Astrocyte (in vitro differentiated cells and primary cell): Measurements from ENCODE around the gene ZSCAN26. TPM values are rescaled to one million over a fixed set of nuclear protein-coding genes. Genes with fewer than 3 reads are reported as not detected.

Experiments
- DNase-seq: peaks from one replicate; pipeline ENCODE4 v3.0.0-alpha.2; 2010; ENCODE audit warnings: low read depth
- FAIRE-seq: peaks from 2 replicates; lab custom pipeline; 2011; peaks lifted over from hg19 to GRCh38; lab: Jason Lieb, UNC
- H2AFZ ChIP-seq: 2 replicates; pipeline ENCODE4 v1.6.0; 2012; ENCODE audit warnings: low read depth, low read length, inconsistent platforms
- H3K27ac ChIP-seq: 2 replicates; pipeline ENCODE4 v1.5.1; 2011; ENCODE audit warnings: low read depth, low read length, inconsistent platforms
- H3K27me3 ChIP-seq: 2 replicates; pipeline ENCODE4 v1.6.0; 2011; ENCODE audit warnings: low read length, inconsistent platforms; ENCODE audit not compliant: insufficient read depth
- H3K36me3 ChIP-seq: 2 replicates; pipeline ENCODE4 v1.5.1; 2011; ENCODE audit warnings: low read length, inconsistent platforms; ENCODE audit not compliant: insufficient read depth
- H3K4me1 ChIP-seq: 2 replicates; pipeline ENCODE4 v1.5.1; 2011; ENCODE audit warnings: low read length, inconsistent platforms; ENCODE audit not compliant: insufficient read depth
- H3K4me2 ChIP-seq: 2 replicates; pipeline ENCODE4 v1.6.0; 2012; ENCODE audit warnings: low read length, inconsistent platforms
- H3K4me3 ChIP-seq: 2 replicates; pipeline ENCODE4 v1.5.1; 2011; ENCODE audit warnings: low read depth, mild to moderate bottlenecking, low read length, inconsistent platforms; ENCODE audit not compliant: insufficient read depth
- H3K79me2 ChIP-seq: 2 replicates; pipeline ENCODE4 v1.6.0; 2012; ENCODE audit warnings: mild to moderate bottlenecking, low read length, inconsistent platforms; ENCODE audit not compliant: insufficient read depth
- H3K9ac ChIP-seq: 2 replicates; pipeline ENCODE4 v1.6.0; 2012; ENCODE audit warnings: mild to moderate bottlenecking, low read length, inconsistent platforms
- H3K9me3 ChIP-seq: 2 replicates; pipeline ENCODE4 v1.5.1; 2012; ENCODE audit warnings: low read depth, mild to moderate bottlenecking, low read length, inconsistent platforms; ENCODE audit not compliant: insufficient read depth
- H4K20me1 ChIP-seq: 2 replicates; pipeline ENCODE4 v1.6.0; 2012; ENCODE audit warnings: low read length, inconsistent platforms; ENCODE audit not compliant: insufficient read depth
- H3K27ac Mint-ChIP-seq: one replicate; pipeline ENCODE4 v1.8.0; 2021; ENCODE audit warnings: mild to moderate bottlenecking, mixed read lengths; ENCODE audit not compliant: unreplicated experiment
- H3K27me3 Mint-ChIP-seq: one replicate; pipeline ENCODE4 v1.8.0; 2021; ENCODE audit warnings: low read depth, mixed read lengths; ENCODE audit not compliant: unreplicated experiment
- H3K36me3 Mint-ChIP-seq: one replicate; pipeline ENCODE4 v1.8.0; 2021; ENCODE audit warnings: low read depth, mixed read lengths; ENCODE audit not compliant: unreplicated experiment
- H3K4me1 Mint-ChIP-seq: one replicate; pipeline ENCODE4 v1.8.0; 2021; ENCODE audit warnings: low read depth, mixed read lengths; ENCODE audit not compliant: unreplicated experiment
- H3K4me3 Mint-ChIP-seq: one replicate; pipeline ENCODE4 v1.8.0; 2021; ENCODE audit warnings: mild to moderate bottlenecking, moderate library complexity, mixed read lengths; ENCODE audit not compliant: unreplicated experiment
- H3K9me3 Mint-ChIP-seq: one replicate; pipeline ENCODE4 v1.8.0; 2021; ENCODE audit warnings: mild to moderate bottlenecking, mixed read lengths; ENCODE audit not compliant: unreplicated experiment
- CTCF ChIP-seq: IDR thresholded peaks from 2 replicates; pipeline ENCODE4 v1.5.1; 2011; ENCODE audit warnings: low read depth, mild to moderate bottlenecking, inconsistent platforms, low read length, moderate library complexity; ENCODE audit not compliant: insufficient read depth
- EZH2 ChIP-seq: IDR thresholded peaks from 2 replicates; pipeline ENCODE4 v1.6.1; 2012; ENCODE audit warnings: mild to moderate bottlenecking, low read length, inconsistent platforms; ENCODE audit not compliant: insufficient read depth
- total RNA-seq: library from RNA; stranded (reverse); gene quantifications from 2 replicates; pipeline ENCODE4 v1.2.1, GENCODE V29; 2021

ZSCAN26 gene
- total RNA-seq, 1 donor from 2014 or later = 12.0 TPM

GRCh38 chr6:28322661-28323060, 55.7 kb downstream of the ZSCAN26 start:
- no peak for FAIRE-seq
- peaks cover 17% of the 10 kb centered on the region for H3K36me3 Mint-ChIP-seq
- Histone ChIP-seq H3K9me3 (peaks cover 22% of the 10 kb centered on the region), H3K27ac (no peak overlapping the region), H3K4me3 (no peak overlapping the region), H3K4me1 (no peaks in the 10 kb centered on the region), H3K27me3 (no peaks in the 10 kb centered on the region), H4K20me1 (no peaks in the 10 kb centered on the region), H3K9ac (no peak overlapping the region), H3K4me2 (no peak overlapping the region), H2AFZ (no peak overlapping the region), H3K36me3 (no peaks in the 10 kb centered on the region), H3K79me2 (no peaks in the 10 kb centered on the region)
- TF ChIP-seq CTCF (no peak), EZH2 (no peak)
- no peak for DNase-seq
- no peaks in the 10 kb centered on the region for H3K4me1 Mint-ChIP-seq
- H3K4me3 Mint-ChIP-seq = no peak overlapping the region
- peaks cover 28% of the 10 kb centered on the region for H3K9me3 Mint-ChIP-seq
- H3K27me3 Mint-ChIP-seq = no peaks in the 10 kb centered on the region
- H3K27ac Mint-ChIP-seq = no peak overlapping the region

GRCh38 chr6:28323813-28324424, 57.0 kb downstream of the ZSCAN26 start:
- Mint-ChIP-seq H3K4me1 (no peaks in the 10 kb centered on the region), H3K27me3 (no peaks in the 10 kb centered on the region), H3K9me3 (peaks cover 32% of the 10 kb centered on the region), H3K36me3 (peaks cover 19% of the 10 kb centered on the region), H3K27ac (no peak overlapping the region), H3K4me3 (no peak overlapping the region)
- Histone ChIP-seq H2AFZ (no peak overlapping the region), H3K36me3 (no peaks in the 10 kb centered on the region), H3K27me3 (no peaks in the 10 kb centered on the region), H4K20me1 (no peaks in the 10 kb centered on the region), H3K4me2 (no peak overlapping the region), H3K9me3 (peaks cover 22% of the 10 kb centered on the region), H3K4me3 (no peak overlapping the region), H3K27ac (no peak overlapping the region), H3K79me2 (no peaks in the 10 kb centered on the region), H3K4me1 (no peaks in the 10 kb centered on the region), H3K9ac (no peak overlapping the region)
- DNase-seq (no peak), FAIRE-seq (no peak)
- TF ChIP-seq CTCF = no peak

GRCh38 chr6:28326371-28326948, 59.5 kb downstream of the ZSCAN26 start:
- peaks cover 38% of the 10 kb centered on the region for H3K9me3 Mint-ChIP-seq

More at GRCh38 chr6:28326371-28326948, 59.5 kb downstream of the ZSCAN26 start:
- no peak for TF ChIP-seq EZH2
- Histone ChIP-seq H3K4me3 (no peak overlapping the region), H3K4me1 (no peaks in the 10 kb centered on the region), H3K79me2 (no peaks in the 10 kb centered on the region), H3K36me3 (no peaks in the 10 kb centered on the region), H3K9me3 (peaks cover 22% of the 10 kb centered on the region), H3K9ac (no peak overlapping the region), H2AFZ (no peak overlapping the region), H3K4me2 (no peak overlapping the region), H3K27ac (no peak overlapping the region), H3K27me3 (no peaks in the 10 kb centered on the region), H4K20me1 (no peaks in the 10 kb centered on the region)
- Mint-ChIP-seq H3K4me1 (no peaks in the 10 kb centered on the region), H3K27me3 (no peaks in the 10 kb centered on the region), H3K4me3 (no peak overlapping the region), H3K27ac (no peak overlapping the region), H3K36me3 (peaks cover 25% of the 10 kb centered on the region)
- FAIRE-seq = no peak
- DNase-seq = no peak

Other genes starting within 250 kb of the ZSCAN26 start
- gene ZNF165, start 186.6 kb upstream of the ZSCAN26 start, total RNA-seq = 0.48 and 0.75 TPM in 2 replicates
- 1.9 and 2.5 TPM in 2 replicates for gene ZSCAN16, start 142.5 kb upstream of the ZSCAN26 start, total RNA-seq
- gene ZKSCAN8, start 125.3 kb upstream of the ZSCAN26 start, total RNA-seq = 21.8 and 25.1 TPM in 2 replicates
- 14.7 and 16.9 TPM in 2 replicates for gene ZSCAN9, start 41.9 kb upstream of the ZSCAN26 start, total RNA-seq
- 3.9 TPM in 2 replicates for gene ZKSCAN4, start 14.9 kb upstream of the ZSCAN26 start, total RNA-seq
- gene NKAPL, start 7.8 kb upstream of the ZSCAN26 start, total RNA-seq = not detected in 2 replicates
- 7.9 and 8.1 TPM in 2 replicates for gene PGBD1, start 14.4 kb downstream of the ZSCAN26 start, total RNA-seq
- 1.1 and 1.6 TPM in 2 replicates for gene ZSCAN31, start 69.0 kb downstream of the ZSCAN26 start, total RNA-seq
- 7.6 and 8.0 TPM in 2 replicates for gene ZKSCAN3, start 82.8 kb downstream of the ZSCAN26 start, total RNA-seq
- gene ZSCAN12, start 132.6 kb downstream of the ZSCAN26 start, total RNA-seq = 5.0 and 6.3 TPM in 2 replicates
- 3.0 and 4.8 TPM in 2 replicates for gene ZSCAN23, start 176.3 kb downstream of the ZSCAN26 start, total RNA-seq
- not detected in 2 replicates for gene GPX6, start 248.7 kb downstream of the ZSCAN26 start, total RNA-seq